LNCAP (cell line): ENCODE measurements around the gene FDXR.

Experiments
- TF ChIP-seq, protein P1 (sequence below): fragments of 450-650 bp; IDR thresholded peaks from 2 replicates; pipeline ENCODE4 v1.5.1; 2017; ENCODE audit warnings: mild to moderate bottlenecking

Gene FDXR

DNA sequence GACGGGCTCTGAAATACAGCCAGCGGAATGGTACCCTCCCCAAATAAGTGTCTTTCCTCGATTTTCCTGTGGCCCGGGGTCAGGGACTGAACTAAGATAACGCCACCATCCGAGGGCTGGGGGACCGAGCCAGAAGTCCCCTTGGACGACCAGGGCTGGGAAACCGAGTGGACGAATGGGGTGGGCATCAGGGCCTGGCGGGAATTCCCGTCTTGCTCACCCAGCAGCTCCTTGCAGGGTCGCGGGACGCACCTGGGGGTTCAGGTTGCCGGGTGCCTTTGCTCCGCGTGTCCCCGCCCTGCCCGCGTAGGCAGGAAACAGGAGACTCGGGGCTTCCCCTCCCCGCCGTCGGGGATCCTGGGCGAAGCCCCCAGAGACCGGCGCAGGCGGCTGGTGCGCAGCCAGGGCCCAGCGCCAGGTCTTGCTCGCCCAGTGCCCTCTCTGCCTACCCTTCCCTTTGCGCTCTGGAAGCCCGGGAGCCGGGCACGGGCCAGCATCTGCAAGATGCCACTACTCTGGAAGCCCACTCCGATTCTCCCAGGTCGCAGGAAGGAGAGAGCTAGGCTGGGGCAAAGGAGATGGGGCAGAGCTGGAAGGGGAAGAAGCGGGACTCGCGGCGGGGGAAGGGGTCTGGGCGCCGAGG, 12.4 kb downstream of the FDXR start:
- TF ChIP-seq, protein P1, sequence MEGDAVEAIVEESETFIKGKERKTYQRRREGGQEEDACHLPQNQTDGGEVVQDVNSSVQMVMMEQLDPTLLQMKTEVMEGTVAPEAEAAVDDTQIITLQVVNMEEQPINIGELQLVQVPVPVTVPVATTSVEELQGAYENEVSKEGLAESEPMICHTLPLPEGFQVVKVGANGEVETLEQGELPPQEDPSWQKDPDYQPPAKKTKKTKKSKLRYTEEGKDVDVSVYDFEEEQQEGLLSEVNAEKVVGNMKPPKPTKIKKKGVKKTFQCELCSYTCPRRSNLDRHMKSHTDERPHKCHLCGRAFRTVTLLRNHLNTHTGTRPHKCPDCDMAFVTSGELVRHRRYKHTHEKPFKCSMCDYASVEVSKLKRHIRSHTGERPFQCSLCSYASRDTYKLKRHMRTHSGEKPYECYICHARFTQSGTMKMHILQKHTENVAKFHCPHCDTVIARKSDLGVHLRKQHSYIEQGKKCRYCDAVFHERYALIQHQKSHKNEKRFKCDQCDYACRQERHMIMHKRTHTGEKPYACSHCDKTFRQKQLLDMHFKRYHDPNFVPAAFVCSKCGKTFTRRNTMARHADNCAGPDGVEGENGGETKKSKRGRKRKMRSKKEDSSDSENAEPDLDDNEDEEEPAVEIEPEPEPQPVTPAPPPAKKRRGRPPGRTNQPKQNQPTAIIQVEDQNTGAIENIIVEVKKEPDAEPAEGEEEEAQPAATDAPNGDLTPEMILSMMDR: no peak; the same call in 1 of the 2 replicates

DNA sequence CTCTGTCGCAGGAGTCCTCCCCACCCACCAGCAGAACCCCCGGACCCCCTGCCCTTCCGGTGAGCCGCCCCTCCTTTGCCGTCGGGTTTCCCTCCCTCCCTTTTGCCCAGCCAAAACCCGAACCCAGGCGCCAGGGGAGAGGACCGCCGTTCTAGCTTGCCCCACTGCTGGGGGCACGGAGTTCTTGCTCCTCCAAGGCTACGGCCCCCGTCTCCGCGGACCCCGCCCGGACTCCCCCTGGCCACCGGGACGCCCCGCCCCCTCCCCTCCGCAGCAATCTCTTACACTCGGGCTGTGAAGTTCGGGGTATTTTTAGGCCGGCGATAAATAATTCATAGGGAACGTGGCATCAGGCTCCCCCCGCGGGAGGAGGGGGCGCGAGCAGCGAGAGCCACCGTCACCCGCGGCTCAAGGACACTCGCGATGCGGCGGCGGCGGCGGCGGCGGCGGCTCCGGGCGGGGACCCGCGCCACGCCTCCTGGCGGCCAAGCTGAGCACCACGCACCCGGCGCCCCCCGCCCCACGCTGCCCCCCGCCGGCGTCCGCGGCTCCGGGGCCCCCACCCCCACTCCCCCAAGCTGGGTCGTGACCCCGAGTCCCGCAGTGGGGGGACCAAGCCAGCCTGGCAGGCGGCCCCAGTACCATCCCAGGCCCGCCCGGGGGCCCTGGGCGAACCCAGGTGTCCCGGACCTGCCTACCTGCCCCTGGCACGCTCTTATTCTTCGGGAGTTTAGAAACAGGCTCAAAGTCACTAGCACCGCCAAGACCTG, 13.2 kb downstream of the FDXR start, which contains the start of gene GRIN2C:
Gene GRIN2C, minus strand, starts transcription at position 427 of the 770 bp plus-strand sequence. CDS start 4,793 bp downstream, outside the sequence.
- TF ChIP-seq, protein P1: peak; percentile 77

DNA sequence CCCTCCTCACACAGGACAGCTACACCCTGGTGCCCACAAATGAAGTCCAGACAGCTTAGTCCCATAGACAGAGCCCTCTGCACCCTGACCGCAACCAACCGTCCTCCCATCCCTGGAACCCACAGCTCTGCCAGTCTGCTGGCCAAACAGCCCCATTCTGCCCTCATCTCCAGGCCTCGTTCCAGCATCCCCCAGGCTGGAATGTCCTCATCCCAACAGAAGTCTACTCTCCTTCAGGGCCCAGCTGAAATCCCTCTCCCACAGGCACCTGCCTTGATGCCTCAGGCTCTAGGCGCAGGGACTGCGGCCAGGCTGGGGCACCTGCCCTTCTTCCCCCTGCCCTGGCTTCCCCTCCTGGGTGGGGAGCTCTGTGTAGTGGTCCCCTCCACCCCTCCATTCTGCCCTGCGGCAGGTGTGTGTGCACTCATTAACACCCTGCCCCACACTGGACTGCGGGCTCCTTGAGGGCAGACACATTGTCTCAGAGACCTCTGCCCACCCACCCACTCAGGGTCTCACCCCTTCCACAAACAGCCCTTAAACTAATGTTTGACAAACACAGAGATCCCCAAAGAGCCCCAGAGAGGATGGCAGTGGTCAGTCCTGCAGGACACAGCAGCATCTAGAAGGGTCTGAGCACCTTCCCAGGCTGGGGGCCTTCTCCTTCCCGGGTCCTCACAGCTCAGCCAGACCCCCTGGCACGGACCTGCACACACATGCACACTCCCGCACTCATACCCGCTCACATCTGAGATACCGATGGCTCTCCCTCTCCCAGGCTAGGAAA, 13.9 kb downstream of the FDXR start:
- TF ChIP-seq, protein P1: no peak

DNA sequence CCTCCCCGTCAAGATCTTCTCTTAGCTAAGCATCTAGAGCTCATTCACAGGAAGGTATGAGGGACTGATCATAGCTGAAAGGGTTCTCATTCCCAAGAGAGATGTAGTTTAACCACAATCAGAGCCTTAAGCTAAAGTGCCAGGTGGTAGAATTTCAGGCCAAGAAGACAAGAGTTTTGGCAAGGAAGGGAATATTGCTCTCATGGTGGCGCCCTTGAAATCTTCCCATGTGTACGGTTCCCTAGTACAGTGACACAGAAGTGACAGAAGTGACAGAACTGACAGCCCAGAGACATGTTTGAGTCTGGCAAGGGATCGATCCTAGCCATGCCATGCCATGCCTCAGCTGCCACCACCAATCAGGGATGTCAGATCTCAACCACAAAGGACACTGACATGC, 15.6 kb downstream of the FDXR start:
- TF ChIP-seq, protein P1: no peak

DNA sequence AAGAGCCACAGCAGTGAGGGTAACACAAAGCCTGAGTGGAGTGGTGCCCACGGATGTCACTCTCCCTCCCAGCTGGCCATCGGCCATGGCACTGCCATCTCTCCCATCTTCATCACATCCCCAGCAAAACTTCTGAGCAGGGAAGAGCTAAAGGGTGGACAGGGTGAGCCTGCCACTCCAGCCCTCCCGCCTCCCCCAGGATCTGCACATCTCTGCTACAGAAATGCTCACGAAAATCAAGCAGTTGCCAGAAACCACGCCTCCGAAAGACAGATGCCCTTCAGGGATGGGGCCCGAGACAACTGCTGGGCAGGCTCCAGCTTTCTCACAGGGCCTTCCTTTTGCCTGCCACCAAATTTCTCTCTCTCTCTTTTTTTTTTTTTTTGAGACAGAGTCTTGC, 16.7 kb downstream of the FDXR start:
- TF ChIP-seq, protein P1: no peak

DNA sequence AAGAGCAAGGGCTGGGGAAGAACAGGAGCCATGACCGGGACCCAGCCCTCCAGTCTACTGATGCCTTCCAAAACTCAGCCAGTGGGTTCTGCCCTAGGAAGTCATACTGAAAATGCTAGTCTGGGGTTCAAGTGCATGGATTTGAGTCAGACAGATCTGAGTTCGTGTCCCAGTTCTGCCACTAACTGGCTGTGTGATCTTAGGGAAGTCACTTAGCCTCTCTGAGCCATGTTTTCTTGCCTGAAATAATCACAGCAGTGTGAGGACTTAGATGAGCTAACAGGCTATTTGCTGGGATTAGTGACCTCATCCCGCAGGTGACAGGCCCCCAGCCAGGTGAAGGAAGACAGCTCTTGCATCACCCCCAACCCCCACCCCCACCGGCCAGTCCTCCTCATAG, 17.5 kb downstream of the FDXR start:
- TF ChIP-seq, protein P1: no peak

DNA sequence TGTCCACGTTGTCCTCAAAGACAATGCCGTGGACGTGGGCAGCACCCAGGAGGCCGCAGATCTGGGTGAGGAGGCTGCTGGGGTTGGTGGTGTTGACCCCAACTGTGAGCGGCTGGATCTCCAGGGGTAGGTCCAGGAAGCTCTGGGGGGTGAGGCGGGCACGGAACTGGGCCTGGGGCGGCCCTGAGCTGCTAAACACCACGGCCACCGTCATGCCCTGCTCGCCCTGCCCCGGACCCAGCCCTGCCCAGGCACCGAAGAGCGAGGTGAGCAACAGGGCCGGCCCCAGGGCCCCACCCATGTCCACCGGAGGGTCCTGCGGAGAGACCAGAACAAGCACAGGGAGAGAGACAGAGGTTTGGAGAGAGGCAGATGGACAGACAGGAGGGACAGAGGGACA, 18.0 kb downstream of the FDXR start:
- TF ChIP-seq, protein P1: no peak
